GM12878 (cell line): ENCODE results near the gene CNTNAP5. TPM values are rescaled to one million over a fixed set of nuclear protein-coding genes. Genes with fewer than 3 reads are reported as not detected.

ENCODE experiments used
- ATAC-seq: fragments of 200-7000 bp; cut with Tn5 transposase; 3 replicates; pipeline ENCODE4 v1.9.1; 2020; ENCODE audit warnings: mild to moderate bottlenecking, moderate library complexity
- BruUV-seq: library from RNA; stranded (reverse); fragments of 400-500 nt; replicated peaks from 2 replicates; lab custom pipeline; 2021; lab: Mats Ljungman, UMichigan
- CTCF ChIA-PET: fragments of 300-600 bp; sonication (Branson Sonifier 250); formaldehyde crosslinking; extraction: SDS; loops from one replicate; lab custom pipeline; 2021; ENCODE audit warnings: inconsistent platforms; lab: Yijun Ruan, JAX
- POLR2A ChIA-PET: fragments of 350-600 bp; formaldehyde crosslinking; extraction: SDS; loops from one replicate; lab custom pipeline; 2021; ENCODE audit warnings: inconsistent platforms; lab: Charles Lee
- RAD21 ChIA-PET: fragments of 300-600 bp; sonication (Branson Sonifier 250); formaldehyde crosslinking; loops from one replicate; lab custom pipeline; 2023; ENCODE audit warnings: antibody characterized with exemption; ENCODE audit not compliant: unreplicated experiment; lab: Charles Lee
- SMC1A ChIA-PET: fragments of 300-600 bp; sonication (Branson Sonifier 250); formaldehyde crosslinking; loops from one replicate; lab custom pipeline; 2023; ENCODE audit not compliant: unreplicated experiment, uncharacterized antibody; lab: Charles Lee
- DNase-seq: peaks from one replicate; pipeline ENCODE4 v3.0.0-alpha.2; 2011; ENCODE audit warnings: low read depth, low spot score
- FAIRE-seq: peaks from 3 replicates; lab custom pipeline; 2011; peaks lifted over from hg19 to GRCh38; lab: Jason Lieb, UNC
- H2AFZ ChIP-seq: 2 replicates; pipeline ENCODE4 v1.6.0; 2011; ENCODE audit warnings: low read depth, low read length, control low read depth; ENCODE audit not compliant: control insufficient read depth
- H3K27ac ChIP-seq: 2 replicates; pipeline ENCODE4 v1.5.1; 2011; ENCODE audit warnings: control low read depth; ENCODE audit not compliant: control insufficient read depth, insufficient read depth
- H3K27me3 ChIP-seq, 2 experiments: replicated peaks in 1 of 2; 2 replicates each; pipeline versions ENCODE4 v1.6.0 to v1.6.1; 2011; ENCODE audit warnings: low read length in 1 of 2; ENCODE audit not compliant: control insufficient read depth in 2 of 2, insufficient read depth in 2 of 2
- H3K36me3 ChIP-seq, 2 experiments: 2 replicates each; pipeline ENCODE4 v1.5.1; 2011; ENCODE audit warnings: low read length in 1 of 2; ENCODE audit not compliant: control insufficient read depth in 2 of 2, insufficient read depth in 2 of 2
- H3K4me1 ChIP-seq: 2 replicates; pipeline ENCODE4 v1.6.1; 2011; ENCODE audit warnings: mild to moderate bottlenecking, low read length, moderate library complexity, mixed read lengths; ENCODE audit not compliant: control insufficient read depth, insufficient read depth
- H3K4me2 ChIP-seq: 2 replicates; pipeline ENCODE4 v1.6.0; 2011; ENCODE audit warnings: control low read depth; ENCODE audit not compliant: control insufficient read depth, insufficient read depth
- H3K4me3 ChIP-seq: fragments of 200-600 bp; sonication (generic); 2 replicates; pipeline ENCODE4 v1.5.1; 2016
- H3K79me2 ChIP-seq: 2 replicates; pipeline ENCODE4 v1.6.0; 2011; ENCODE audit warnings: low read length; ENCODE audit not compliant: control insufficient read depth, insufficient read depth
- H3K9ac ChIP-seq: 2 replicates; pipeline ENCODE4 v1.8.0; 2011; ENCODE audit warnings: low read length, control low read depth, mixed read lengths; ENCODE audit not compliant: control insufficient read depth, insufficient read depth
- H3K9me3 ChIP-seq: replicated peaks from 3 replicates; pipeline ENCODE4 v1.5.1; 2011; ENCODE audit warnings: mild to moderate bottlenecking, low read length; ENCODE audit not compliant: control insufficient read depth, insufficient read depth
- H4K20me1 ChIP-seq: 2 replicates; pipeline ENCODE4 v1.6.0; 2011; ENCODE audit not compliant: control insufficient read depth, insufficient read depth
- CHD1 ChIP-seq: IDR thresholded peaks from 2 replicates; pipeline ENCODE4 v1.6.1; 2012; ENCODE audit warnings: low read depth, low read length, improper control_type of control experiment
- ESRRA ChIP-seq: IDR thresholded peaks from 2 replicates; pipeline ENCODE4 v1.6.1; 2012; ENCODE audit warnings: mild to moderate bottlenecking, low read length, improper control_type of control experiment
- FOXM1 ChIP-seq: IDR thresholded peaks from 2 replicates; pipeline ENCODE4 v1.6.1; 2012; ENCODE audit warnings: low read depth, mild to moderate bottlenecking, inconsistent platforms, low read length, moderate library complexity
- MEF2B ChIP-seq: fragments of 450-650 bp; IDR thresholded peaks from 2 replicates; pipeline ENCODE4 v1.6.1; 2018; ENCODE audit warnings: mild to moderate bottlenecking, moderate library complexity; ENCODE audit not compliant: partially characterized antibody, poor library complexity, severe bottlenecking
- NRF1 ChIP-seq: conservative IDR thresholded peaks from 2 replicates; pipeline ENCODE4 v1.6.1; 2011; ENCODE audit warnings: mild to moderate bottlenecking, low read depth, low read length, improper control_type of control experiment
- POLR2AphosphoS5 ChIP-seq: IDR thresholded peaks from 2 replicates; pipeline ENCODE4 v1.6.1; 2011; ENCODE audit warnings: mild to moderate bottlenecking, low read length, inconsistent platforms
- RELA ChIP-seq: fragments of 450-650 bp; IDR thresholded peaks from 2 replicates; pipeline ENCODE4 v1.8.0; 2014; ENCODE audit warnings: borderline replicate concordance; ENCODE audit not compliant: partially characterized antibody
- RUNX3 ChIP-seq: IDR thresholded peaks from 2 replicates; pipeline ENCODE4 v1.6.1; 2012; ENCODE audit warnings: low read length, inconsistent platforms
- SMARCA5 ChIP-seq: fragments of 450-650 bp; IDR thresholded peaks from 2 replicates; pipeline ENCODE4 v1.6.1; 2017; ENCODE audit warnings: mild to moderate bottlenecking
- ZNF274 ChIP-seq: IDR thresholded peaks from one replicate; pipeline ENCODE4 v1.8.0; 2011; ENCODE audit not compliant: insufficient read length, insufficient read depth
- ZZZ3 ChIP-seq: IDR thresholded peaks from 2 replicates; pipeline ENCODE4 v1.6.1; 2011; ENCODE audit warnings: low read depth; ENCODE audit not compliant: control insufficient read depth, insufficient read length
- WGBS: methylation state at CpG from one replicate; pipeline ENCODE4 v1.1.6; 2016; ENCODE audit warnings: low lambda C conversion rate; ENCODE audit not compliant: insufficient replicate concordance, insufficient coverage; ENCODE audit errors: missing lambda C conversion rate; 5-methylcytosine and 5-hydroxymethylcytosine counted together
- in situ Hi-C: fragments of 300-500 bp; cut with MboI; formaldehyde crosslinking; loops from 9 replicates; pipeline ENCODE4 v1.14.3; 2018; ENCODE audit warnings: mixed read lengths
- intact Hi-C: fragments of 100-400 bp; cut with micrococcal nuclease; formaldehyde crosslinking; loops from one replicate; pipeline ENCODE4 v1.14.2; 2022; ENCODE audit not compliant: unreplicated experiment
- polyA plus RNA-seq, 11 experiments: library from polyadenylated mRNA; depleted of rRNA in 4 of 11; unstranded in 6 of 11; stranded (reverse) in 5 of 11; fragments of >200 nt; fragmentation: Nextera tagmentation in 4 of 11; fragmentation: Illumina TruSeq in 1 of 11; extraction: Ambion mirVana in 4 of 11; extraction: Trizol in 1 of 11; gene quantifications; 1 replicate in 1 of 11; 2 replicates in 10 of 11; pipeline versions ENCODE4 v1.2.1 to v1.2.3, GENCODE V29; 2011 to 2016; ENCODE audit warnings: inconsistent platforms in 2 of 11, missing spikeins in 2 of 11, low read depth in 1 of 11
- total RNA-seq, 4 experiments: library from RNA; depleted of rRNA in 3 of 4; stranded (reverse); fragments of >200 nt in 3 of 4; fragmentation: Illumina TruSeq in 1 of 4; extraction: Trizol in 1 of 4; gene quantifications; 2 replicates each; pipeline versions ENCODE4 v1.2.1 to v1.2.3, GENCODE V29; 2013 to 2021
- TF ChIP-seq, protein P1 (sequence below): fragments of 450-650 bp; IDR thresholded peaks from 2 replicates; pipeline ENCODE4 v1.6.1; 2016; ENCODE audit warnings: mild to moderate bottlenecking

Gene CNTNAP5
- total and polyA plus RNA-seq, 10 of the 15 experiments (the other 5 are each of a cell fraction or from before 2014, with no cell fraction given): not detected

- no peak for TF ChIP-seq ZZZ3
These were observed 310.0 kb downstream of the CNTNAP5 start (continued) for GRCh38 chr2:124335058-124335457.

GRCh38 chr2:124339709-124340108, 314.6 kb downstream of the CNTNAP5 start:
- no peak for DNase-seq
- H3K79me2 ChIP-seq: no peaks in the 10 kb centered on the region
- H3K9me3 ChIP-seq: no peaks in the 10 kb centered on the region
- H3K4me1 ChIP-seq: no peaks in the 10 kb centered on the region
- ChIA-PET SMC1A (no interaction called here), RAD21 (no interaction called here), POLR2A (no interaction called here), CTCF (no interaction called here)
- 0% methylated on average over 2 of the region's 2 CpGs for WGBS
- no peak overlapping the region for H3K27ac ChIP-seq
- H3K4me3 ChIP-seq: no peak overlapping the region
- H3K27me3 ChIP-seq: no peaks in the 10 kb centered on the region
- H4K20me1 ChIP-seq: no peaks in the 10 kb centered on the region
- no peak overlapping the region for H3K9ac ChIP-seq
- intact Hi-C loops: no loop called here
- no peak overlapping the region for H3K4me2 ChIP-seq
- no peak for TF ChIP-seq RELA
- TF ChIP-seq, protein P1, sequence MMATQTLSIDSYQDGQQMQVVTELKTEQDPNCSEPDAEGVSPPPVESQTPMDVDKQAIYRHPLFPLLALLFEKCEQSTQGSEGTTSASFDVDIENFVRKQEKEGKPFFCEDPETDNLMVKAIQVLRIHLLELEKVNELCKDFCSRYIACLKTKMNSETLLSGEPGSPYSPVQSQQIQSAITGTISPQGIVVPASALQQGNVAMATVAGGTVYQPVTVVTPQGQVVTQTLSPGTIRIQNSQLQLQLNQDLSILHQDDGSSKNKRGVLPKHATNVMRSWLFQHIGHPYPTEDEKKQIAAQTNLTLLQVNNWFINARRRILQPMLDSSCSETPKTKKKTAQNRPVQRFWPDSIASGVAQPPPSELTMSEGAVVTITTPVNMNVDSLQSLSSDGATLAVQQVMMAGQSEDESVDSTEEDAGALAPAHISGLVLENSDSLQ: no peak
- TF ChIP-seq SMARCA5: no peak
- no peak for TF ChIP-seq NRF1
- TF ChIP-seq POLR2AphosphoS5: no peak
- TF ChIP-seq ZNF274: no peak
- no peak for TF ChIP-seq MEF2B
- TF ChIP-seq CHD1: no peak
- no peak for TF ChIP-seq FOXM1
- no peak for TF ChIP-seq RUNX3
- TF ChIP-seq ESRRA: no peak
- no peaks in the 10 kb centered on the region for H3K36me3 ChIP-seq
- no peak overlapping the region for H2AFZ ChIP-seq
- FAIRE-seq: no peak
- no TSS peak for BruUV-seq
- in situ Hi-C loops: no loop called here
- ATAC-seq: no peak
